Caco-2 (cell line): ENCODE results near the gene TTC6. TPM values are rescaled to one million over a fixed set of nuclear protein-coding genes. Genes with fewer than 3 reads are reported as not detected.

Experiments used
- BruUV-seq: library from RNA; stranded (reverse); fragments of 400-500 nt; replicated peaks from 2 replicates; lab custom pipeline; 2021; lab: Mats Ljungman, UMichigan
- CTCF ChIA-PET: fragments of 300-600 bp; sonication (Branson Sonifier 250); formaldehyde crosslinking; loops from one replicate; lab custom pipeline; 2022; ENCODE audit warnings: antibody characterized with exemption; lab: Charles Lee
- POLR2A ChIA-PET: fragments of 300-600 bp; sonication (Branson Sonifier 250); formaldehyde crosslinking; loops from one replicate; lab custom pipeline; 2022; ENCODE audit warnings: antibody characterized with exemption; lab: Charles Lee
- DNase-seq, 2 experiments: peaks; one replicate each; pipeline versions ENCODE4 v3.0.0 to v3.0.0-alpha.2; 2020 to 2022
- H3K27me3 ChIP-seq: replicated peaks from 2 replicates; pipeline ENCODE4 v1.6.0; 2011; ENCODE audit warnings: low read length; ENCODE audit not compliant: control insufficient read depth, insufficient read depth
- H3K36me3 ChIP-seq: 2 replicates; pipeline ENCODE4 v1.5.1; 2011; ENCODE audit warnings: low read length; ENCODE audit not compliant: control insufficient read depth, insufficient read depth
- H3K4me1 ChIP-seq: fragments of 250-450 bp; sonication (Bioruptor Pico); 2 replicates; pipeline ENCODE4 v1.5.1; 2020; ENCODE audit warnings: mild to moderate bottlenecking
- H3K4me3 ChIP-seq: 2 replicates; pipeline ENCODE4 v1.5.1; 2011; ENCODE audit warnings: low read depth, mild to moderate bottlenecking, control low read depth, low read length
- H3K9me3 ChIP-seq: fragments of 250-450 bp; sonication (Bioruptor Pico); 2 replicates; pipeline ENCODE4 v1.5.1; 2020; ENCODE audit warnings: mild to moderate bottlenecking, moderate library complexity
- H3K27ac Mint-ChIP-seq: one replicate; pipeline ENCODE4 v1.8.0; 2022; ENCODE audit warnings: mixed read lengths; ENCODE audit not compliant: unreplicated experiment
- H3K27me3 Mint-ChIP-seq: one replicate; pipeline ENCODE4 v1.8.0; 2022; ENCODE audit warnings: mixed read lengths; ENCODE audit not compliant: insufficient read depth, unreplicated experiment
- H3K36me3 Mint-ChIP-seq: one replicate; pipeline ENCODE4 v1.8.0; 2022; ENCODE audit warnings: mild to moderate bottlenecking, mixed read lengths; ENCODE audit not compliant: insufficient read depth, unreplicated experiment
- H3K4me1 Mint-ChIP-seq: one replicate; pipeline ENCODE4 v1.8.0; 2022; ENCODE audit warnings: low read depth, mixed read lengths; ENCODE audit not compliant: unreplicated experiment
- H3K4me3 Mint-ChIP-seq: one replicate; pipeline ENCODE4 v1.8.0; 2022; ENCODE audit warnings: mild to moderate bottlenecking, moderate library complexity, mixed read lengths; ENCODE audit not compliant: unreplicated experiment
- H3K9me3 Mint-ChIP-seq: one replicate; pipeline ENCODE4 v1.8.0; 2022; ENCODE audit warnings: mixed read lengths; ENCODE audit not compliant: unreplicated experiment
- CTCF ChIP-seq, 2 experiments: fragments of 200-600 bp in 1 of 2; IDR thresholded peaks; 1 replicate in 1 of 2; 2 replicates in 1 of 2; pipeline versions ENCODE4 v1.5.1 to v1.8.0; 2011 to 2022; ENCODE audit warnings: antibody characterized with exemption in 1 of 2, control low read depth in 1 of 2, inconsistent platforms in 1 of 2, low read depth in 1 of 2, low read length in 1 of 2, mild to moderate bottlenecking in 1 of 2, moderate library complexity in 1 of 2; ENCODE audit not compliant: insufficient read depth in 1 of 2, severe bottlenecking in 1 of 2, unreplicated experiment in 1 of 2
- intact Hi-C: fragments of 100-400 bp; cut with micrococcal nuclease; formaldehyde crosslinking; loops from one replicate; pipeline ENCODE4 v1.10.0; 2022; ENCODE audit not compliant: unreplicated experiment
- total RNA-seq: library from RNA; stranded (reverse); gene quantifications from 2 replicates; pipeline ENCODE4 v1.2.3, GENCODE V29; 2022

Gene TTC6
- total RNA-seq, 1 experiment from 2014 or later: 19.4 TPM

- Mint-ChIP-seq H3K36me3 (peaks cover 88% of the 10 kb centered on the region), H3K4me3 (peak overlapping the region; percentile 84), H3K27me3 (no peaks in the 10 kb centered on the region), H3K27ac (peak overlapping the region; percentile 99), H3K4me1 (peaks cover 7% of the 10 kb centered on the region), H3K9me3 (no peaks in the 10 kb centered on the region)
- Histone ChIP-seq H3K9me3 (no peaks in the 10 kb centered on the region), H3K4me1 (peaks cover 4% of the 10 kb centered on the region), H3K36me3 (peaks cover 10% of the 10 kb centered on the region), H3K4me3 (peak overlapping the region; percentile 92), H3K27me3 (no peaks in the 10 kb centered on the region)
- no TSS peak for BruUV-seq
- no peak for TF ChIP-seq CTCF (IDR thresholded peaks at IDR 0.05; ENCODE audit: insufficient read depth in 1 of 2, low read depth in 1 of 2, low read length in 1 of 2, severe bottlenecking in 1 of 2, unreplicated experiment in 1 of 2)
- POLR2A ChIA-PET: no interaction called here
- intact Hi-C loops: loop anchor here (1.0 to 2.0 kb wide), 3 partner anchors 263 to 346 kb away; no protein-coding TSS in a partner anchor
- DNase-seq: peak in 1 of 2 experiments; percentile 83
- CTCF ChIA-PET: interaction anchor here (1.2 kb wide), 1 partner anchor 362 kb away, joined by 6 read pairs; no protein-coding TSS in a partner anchor
Measured at GRCh38 chr14:37591941-37592481, 3.4 kb upstream of the TTC6 start.

DNA sequence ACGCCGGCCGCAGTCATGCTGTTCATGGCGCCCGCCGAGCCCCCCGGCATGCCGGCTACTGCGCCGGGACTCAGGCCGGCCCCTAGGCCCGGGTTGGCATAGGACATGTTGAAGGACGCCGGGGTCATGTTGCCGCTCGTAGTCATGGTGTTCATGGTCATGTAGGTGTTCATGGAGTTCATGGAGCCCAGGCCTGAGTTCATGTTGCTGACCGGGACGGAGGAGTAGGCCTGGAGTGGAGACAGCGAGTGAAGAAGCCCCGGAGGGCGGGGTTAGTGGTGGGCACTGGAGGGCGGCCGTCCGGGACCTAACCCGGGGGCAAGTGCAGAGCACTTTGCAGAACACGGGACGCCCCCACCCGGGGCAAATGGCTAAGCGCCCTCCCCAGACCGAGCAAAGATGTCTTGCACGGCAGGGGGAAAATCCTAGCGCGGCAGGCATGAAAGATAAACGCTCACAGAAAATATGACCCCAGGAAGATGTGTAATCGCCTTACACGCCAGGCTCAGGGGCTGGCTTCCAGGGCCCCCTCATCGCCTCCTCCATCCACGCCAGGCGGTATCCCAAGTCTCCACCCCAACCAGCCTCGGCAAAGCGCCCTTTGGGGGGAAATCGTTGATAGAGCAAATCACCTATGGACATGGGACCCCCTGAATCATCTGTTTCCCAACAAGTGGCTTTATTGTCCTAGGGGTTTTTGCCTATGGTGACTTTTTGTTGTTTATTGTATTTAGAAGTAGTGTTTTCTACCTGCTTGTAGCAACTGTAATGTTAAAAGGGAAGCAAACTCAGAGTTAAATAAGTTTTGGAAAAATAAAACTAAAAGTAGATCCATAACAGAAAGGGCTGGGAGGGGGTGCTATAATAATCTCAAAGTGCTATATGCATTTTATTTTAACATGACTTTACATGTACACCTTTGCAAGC lies 2.7 kb upstream of the TTC6 start:
- intact Hi-C loops: no loop called here
- no peaks in the 10 kb centered on the region for H3K27me3 Mint-ChIP-seq
- no peaks in the 10 kb centered on the region for H3K9me3 Mint-ChIP-seq
- Histone ChIP-seq H3K4me3 (peak overlapping the region; percentile 92), H3K36me3 (peaks cover 13% of the 10 kb centered on the region), H3K4me1 (no peaks in the 10 kb centered on the region), H3K9me3 (no peaks in the 10 kb centered on the region), H3K27me3 (no peaks in the 10 kb centered on the region)
- peak overlapping the region; percentile 84 for H3K4me3 Mint-ChIP-seq
- peaks cover under 1% of the 10 kb centered on the region for H3K4me1 Mint-ChIP-seq
- peak; percentile 78 for DNase-seq
- peaks cover 86% of the 10 kb centered on the region for H3K36me3 Mint-ChIP-seq
- peak overlapping the region; percentile 99 for H3K27ac Mint-ChIP-seq
- peak in 1 of 2 experiments; percentile 1 for TF ChIP-seq CTCF (IDR thresholded peaks at IDR 0.05; ENCODE audit: insufficient read depth in 1 of 2, low read depth in 1 of 2, low read length in 1 of 2, severe bottlenecking in 1 of 2, unreplicated experiment in 1 of 2)
- BruUV-seq: no TSS peak
- POLR2A ChIA-PET: interaction anchor here (1.0 kb wide), 1 partner anchor 8 kb away, joined by 3 read pairs; no protein-coding TSS in a partner anchor
- CTCF ChIA-PET: no interaction called here

- ChIA-PET CTCF (no interaction called here), POLR2A (interaction anchor here (1.0 kb wide), 1 partner anchor 9 kb away, joined by 3 read pairs; no protein-coding TSS in a partner anchor)
- Histone ChIP-seq H3K27me3 (no peaks in the 10 kb centered on the region), H3K36me3 (peaks cover 14% of the 10 kb centered on the region), H3K4me3 (peak overlapping the region; percentile 92), H3K9me3 (no peaks in the 10 kb centered on the region), H3K4me1 (no peaks in the 10 kb centered on the region)
- Mint-ChIP-seq H3K27me3 (no peaks in the 10 kb centered on the region), H3K4me1 (no peaks in the 10 kb centered on the region), H3K4me3 (peak overlapping the region; percentile 84), H3K27ac (peak overlapping the region; percentile 99), H3K9me3 (no peaks in the 10 kb centered on the region), H3K36me3 (peaks cover 77% of the 10 kb centered on the region)
- no peak for TF ChIP-seq CTCF (IDR thresholded peaks at IDR 0.05; ENCODE audit: insufficient read depth in 1 of 2, low read depth in 1 of 2, low read length in 1 of 2, severe bottlenecking in 1 of 2, unreplicated experiment in 1 of 2)
- intact Hi-C loops: loop anchor here (1.0 to 2.0 kb wide), 3 partner anchors 181 to 345 kb away; no protein-coding TSS in a partner anchor
- TSS peak; percentile 32 for BruUV-seq
- no peak for DNase-seq
Measured at GRCh38 chr14:37593511-37594237, 1.8 kb upstream of the TTC6 start.
